HG02852 (cell line): ENCODE data around the gene UGT2A1.
"Not testable (repeated sequence)": the region's sequence is repeated elsewhere in the genome, so short reads cannot be mapped to it uniquely, and the experiment has no call there.

ENCODE experiments used
- ATAC-seq: cut with Tn5 transposase; IDR thresholded peaks from one replicate; pipeline ENCODE4 v1.9.1; 2021; ENCODE audit warnings: mild to moderate bottlenecking, moderate library complexity; ENCODE audit not compliant: unreplicated experiment

UGT2A1 gene

DNA sequence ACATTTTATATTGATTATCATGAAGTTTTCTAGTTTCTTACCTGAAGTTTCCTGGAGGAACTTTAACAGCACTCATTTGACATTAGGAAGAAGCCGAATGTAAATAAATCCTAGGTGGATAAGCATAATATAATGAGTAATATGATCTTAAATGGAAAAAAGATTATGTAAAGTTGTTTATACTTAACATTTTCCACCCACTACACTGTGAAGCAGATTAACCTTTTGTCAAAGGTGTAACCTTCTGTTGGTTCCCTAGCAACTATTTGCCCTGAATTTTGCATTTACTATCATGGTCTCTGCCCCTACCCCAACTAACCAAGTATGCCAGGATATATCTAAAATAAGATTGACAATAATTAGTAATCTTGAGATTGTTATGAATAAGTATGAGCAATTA is at the start of gene UGT2A1:
TSS of gene UGT2A1 (minus strand) at position 101 of the 400 bp plus-strand sequence. CDS start 5,603 bp downstream, outside the sequence.
- no peak for ATAC-seq

DNA sequence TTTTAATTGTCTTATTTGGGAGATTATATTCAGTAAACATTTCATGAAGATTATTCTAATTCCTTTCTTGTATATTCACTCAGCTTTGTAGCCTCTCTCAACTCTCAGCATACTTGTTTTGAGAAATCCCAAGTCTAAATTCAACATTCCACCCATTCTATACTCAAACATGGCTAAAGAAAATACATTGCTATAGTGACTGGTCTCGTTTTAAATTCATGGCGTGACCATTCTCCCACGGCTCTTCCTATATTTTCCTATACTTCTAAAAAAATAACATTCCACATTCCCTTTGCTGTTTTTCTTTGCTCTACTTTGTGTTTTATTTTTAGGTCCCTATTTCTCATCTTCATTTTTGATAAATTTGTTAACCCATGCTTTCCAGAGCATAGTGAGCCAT is 49.2 kb upstream of the UGT2A1 start:
- no peak for ATAC-seq

DNA sequence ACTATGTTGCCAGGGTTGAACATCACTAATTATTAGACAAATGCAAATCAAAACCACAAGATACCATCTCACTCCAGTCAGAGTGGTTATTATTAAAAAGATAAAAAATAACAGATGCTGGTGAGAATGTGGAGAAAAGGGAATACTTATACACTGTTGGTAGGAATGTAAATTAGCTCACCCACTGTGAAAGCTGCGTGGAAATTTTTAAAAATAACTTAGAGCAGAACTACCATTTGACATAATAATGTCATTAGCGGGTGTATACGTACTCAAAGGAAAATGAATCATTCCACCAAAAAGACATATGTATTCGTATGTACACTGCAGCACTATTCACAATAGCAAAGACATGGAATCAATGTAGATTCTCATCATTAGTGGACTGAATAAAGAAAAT is 48.6 kb upstream of the UGT2A1 start:
- no peak for ATAC-seq

DNA sequence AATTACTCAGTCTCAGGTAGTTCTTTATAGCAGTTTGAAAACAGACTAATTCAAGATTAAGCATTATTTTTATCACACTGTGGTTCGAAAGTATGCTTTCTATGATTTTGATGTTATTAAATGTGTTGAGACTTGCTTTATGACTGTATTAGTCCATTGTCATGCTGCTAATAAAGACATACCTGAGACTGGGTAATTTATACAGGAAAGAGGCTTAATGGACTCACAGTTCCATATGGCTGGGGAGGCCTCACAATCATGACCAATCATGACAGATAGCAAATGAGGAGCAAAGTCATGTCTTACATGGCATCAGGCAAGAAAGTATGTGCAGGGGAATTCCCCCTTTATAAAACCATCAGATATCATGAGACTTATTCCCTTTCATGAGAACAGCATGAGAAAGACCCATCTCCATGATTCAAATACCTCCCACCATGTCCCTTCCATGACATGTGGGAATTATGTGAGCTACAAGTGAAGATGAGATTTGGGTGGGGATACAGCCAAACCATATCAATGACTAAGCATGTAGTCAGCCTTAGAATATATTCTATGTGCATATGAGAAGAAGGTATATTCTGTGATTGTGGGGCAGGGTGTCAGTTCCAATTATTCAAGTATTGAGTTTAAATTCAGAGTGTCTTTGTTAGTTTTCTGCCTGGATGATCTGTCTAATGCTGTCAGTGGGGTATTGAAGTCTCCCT is 44.6 kb upstream of the UGT2A1 start:
- no peak for ATAC-seq

DNA sequence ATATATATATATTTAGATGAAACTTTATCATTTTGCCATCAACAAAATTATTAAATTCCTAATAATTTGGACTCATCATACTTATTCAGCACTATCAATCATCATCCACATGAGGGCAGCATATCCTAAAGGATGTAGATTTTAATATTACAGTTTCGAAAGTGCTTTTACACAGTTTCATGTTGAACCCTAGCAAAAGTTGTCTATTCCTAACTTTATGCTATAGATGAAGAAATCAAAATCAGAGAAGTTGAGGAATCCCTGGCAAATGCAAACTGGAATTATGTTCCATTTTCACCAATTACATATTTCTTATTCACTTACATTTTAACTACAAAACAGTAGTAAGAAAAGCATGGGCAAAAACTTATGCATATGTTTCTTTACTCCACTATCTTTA is 36.6 kb upstream of the UGT2A1 start:
- ATAC-seq, result no peak

DNA sequence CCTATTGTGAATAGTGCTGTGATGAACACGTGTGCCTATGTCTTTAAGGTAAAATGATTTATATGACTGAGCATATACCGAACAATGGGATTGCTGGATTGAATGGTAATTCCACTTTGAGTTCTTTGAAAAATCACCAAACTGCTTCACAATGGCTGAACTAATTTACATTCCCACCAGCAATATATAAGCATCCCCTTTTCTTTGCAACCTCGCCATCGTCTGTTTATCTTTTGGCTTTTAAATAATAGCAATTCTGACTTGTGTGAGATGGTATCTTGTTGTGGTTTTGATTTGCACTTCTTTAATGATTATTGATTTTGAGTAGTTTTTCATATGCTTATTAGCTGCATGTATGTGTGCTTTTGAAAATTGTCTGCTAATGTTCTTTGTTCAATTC is 31.8 kb upstream of the UGT2A1 start:
- ATAC-seq, result no peak

DNA sequence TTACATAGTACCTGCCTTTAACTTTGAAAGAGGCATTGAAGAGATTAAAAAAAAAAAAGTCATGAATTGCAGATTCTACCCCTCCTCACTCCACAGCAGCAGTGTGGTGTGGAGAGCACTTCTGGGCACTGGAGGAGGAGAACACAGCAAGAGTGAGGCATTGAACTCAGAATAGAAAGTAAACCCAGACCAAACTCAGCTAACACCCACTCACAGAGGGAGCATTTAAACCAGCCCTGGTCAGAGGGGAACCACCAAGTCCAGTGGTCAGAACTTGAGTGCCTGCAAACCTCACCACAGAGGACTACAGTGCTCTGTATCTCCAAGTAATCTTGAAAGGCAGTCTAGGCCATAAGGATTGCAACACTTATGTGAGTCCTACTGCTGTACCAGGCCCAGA is 15.6 kb upstream of the UGT2A1 start:
- ATAC-seq, result no peak

DNA sequence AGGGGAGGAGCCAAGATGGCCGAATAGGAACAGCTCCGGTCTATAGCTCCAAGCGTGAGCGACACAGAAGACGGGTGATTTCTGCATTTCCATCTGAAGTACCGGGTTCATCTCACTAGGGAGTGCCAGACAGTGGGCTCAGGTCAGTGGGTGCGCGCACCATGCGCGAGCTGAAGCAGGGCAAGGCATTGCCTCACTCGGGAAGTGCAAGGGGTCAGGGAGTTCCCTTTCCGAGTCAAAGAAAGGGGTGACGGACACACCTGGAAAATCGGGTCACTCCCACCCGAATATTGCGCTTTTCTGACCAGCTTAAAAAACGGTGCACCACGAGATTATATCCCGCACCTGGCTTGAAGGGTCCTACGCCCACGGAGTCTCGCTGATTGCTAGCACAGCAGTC is 11.0 kb upstream of the UGT2A1 start:
- not testable (repeated sequence) for ATAC-seq

DNA sequence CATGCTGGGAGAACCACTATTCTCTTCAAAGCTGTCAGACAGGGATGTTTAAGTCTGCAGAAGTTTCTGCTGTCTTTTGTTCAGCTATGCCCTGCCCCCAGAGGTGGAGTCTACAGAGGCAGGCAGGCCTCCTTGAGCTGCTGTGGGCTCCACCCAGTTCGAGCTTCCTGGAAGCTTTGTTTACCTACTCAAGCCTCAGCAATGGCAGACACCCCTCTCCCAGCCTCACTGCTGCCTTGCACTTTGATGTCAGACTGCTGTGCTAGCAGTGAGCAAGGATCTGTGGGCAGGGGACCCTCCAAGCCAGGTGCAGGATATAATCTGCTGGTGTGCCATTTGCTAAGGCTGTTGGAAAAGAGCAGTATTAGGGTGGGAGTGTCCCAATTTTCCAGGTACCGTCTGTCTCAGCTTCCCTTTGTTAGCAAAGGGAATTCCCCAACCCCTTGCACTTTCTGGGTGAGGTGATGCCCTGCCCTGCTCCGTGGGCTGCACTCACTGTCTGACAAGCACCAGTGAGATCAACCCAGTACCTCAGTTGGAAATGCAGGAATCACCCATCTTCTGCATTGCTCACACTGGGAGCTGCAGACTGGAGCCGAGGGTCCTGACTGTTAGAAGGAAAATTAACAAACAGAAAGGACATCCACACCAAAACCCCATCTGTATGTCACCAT is 8.2 kb upstream of the UGT2A1 start:
- ATAC-seq, result not testable (repeated sequence)

DNA sequence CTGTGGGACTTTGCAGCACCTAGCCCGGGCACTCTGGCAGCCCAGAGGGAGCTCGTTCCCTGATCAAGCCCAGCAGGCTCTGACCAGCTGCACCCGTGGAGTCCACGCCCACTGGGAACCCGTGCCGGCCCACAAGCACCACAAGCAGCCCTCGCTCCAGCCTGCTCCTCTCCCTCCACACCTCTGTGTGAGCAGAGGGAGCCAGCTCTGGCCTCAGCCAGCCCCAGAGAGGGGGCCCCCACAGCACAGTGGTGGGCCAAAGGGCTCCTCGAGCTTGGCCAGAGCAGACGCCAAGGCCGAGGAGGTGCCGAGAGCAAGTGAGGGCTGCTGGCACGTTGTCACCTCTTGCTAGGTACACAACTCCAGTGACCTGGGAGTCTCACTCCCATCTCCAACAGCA is 5.1 kb upstream of the UGT2A1 start:
- no peak for ATAC-seq

DNA sequence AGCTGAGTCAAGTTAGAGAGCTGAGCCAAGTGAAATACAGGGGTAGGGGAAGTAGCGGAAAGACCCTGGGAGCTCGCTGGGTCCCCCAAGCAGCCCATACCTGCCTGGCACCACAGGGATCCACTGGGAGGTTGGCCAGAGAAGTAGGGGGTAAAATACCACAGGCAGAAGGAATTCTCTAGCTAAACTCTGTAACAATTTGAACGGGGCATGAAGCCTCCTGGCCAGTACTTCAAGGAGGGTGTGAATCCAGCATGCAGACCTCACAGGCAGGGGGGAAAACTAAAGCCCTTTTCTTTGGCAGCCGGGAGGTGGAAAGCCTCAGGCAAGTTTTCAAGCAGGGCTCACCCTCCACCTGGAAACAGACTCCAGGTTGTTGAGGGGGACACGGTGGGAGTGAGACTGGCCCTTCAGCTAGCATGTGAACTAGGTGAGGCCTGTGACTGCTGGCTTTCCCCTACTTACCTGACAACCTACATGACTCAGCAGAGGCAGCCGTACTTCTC is 3.7 kb upstream of the UGT2A1 start:
- ATAC-seq, result no peak

DNA sequence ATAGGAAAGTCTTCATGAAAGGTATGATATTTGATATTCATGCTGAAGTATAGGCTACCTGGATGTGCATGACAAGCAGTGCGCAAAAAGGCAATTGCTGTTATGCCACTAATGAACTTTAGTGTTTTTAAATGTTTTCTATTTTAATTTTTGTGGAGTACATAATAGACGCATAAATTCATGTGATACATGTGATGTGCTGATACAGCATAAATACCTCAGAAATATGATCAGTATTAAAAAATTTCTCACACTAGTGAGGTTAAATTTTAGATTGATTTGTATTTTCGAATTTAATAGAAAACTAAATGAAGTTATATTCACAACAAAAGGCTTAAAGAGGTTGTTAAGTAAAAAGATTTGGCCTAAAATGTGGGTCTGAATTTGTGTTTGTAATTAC is 2.2 kb downstream of the UGT2A1 start:
- no peak for ATAC-seq

DNA sequence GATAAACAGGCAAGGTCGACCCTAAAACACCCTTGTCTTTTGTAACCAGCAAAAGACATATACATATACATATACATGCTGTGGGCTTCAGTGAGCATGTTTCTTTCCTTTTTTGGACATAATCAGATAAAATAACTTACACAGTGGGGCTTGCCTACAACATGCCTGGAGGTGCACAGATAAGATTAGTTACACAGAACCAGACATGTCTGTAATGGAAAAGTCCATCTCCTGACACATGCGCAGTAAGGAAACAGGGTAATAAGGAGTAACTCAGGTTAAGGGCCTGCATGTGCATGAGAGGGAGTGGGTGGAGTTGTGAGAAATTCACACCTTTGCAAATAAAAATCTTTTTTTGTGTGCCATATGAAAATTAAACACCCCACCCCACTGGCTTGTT is 3.4 kb downstream of the UGT2A1 start:
- no peak for ATAC-seq

DNA sequence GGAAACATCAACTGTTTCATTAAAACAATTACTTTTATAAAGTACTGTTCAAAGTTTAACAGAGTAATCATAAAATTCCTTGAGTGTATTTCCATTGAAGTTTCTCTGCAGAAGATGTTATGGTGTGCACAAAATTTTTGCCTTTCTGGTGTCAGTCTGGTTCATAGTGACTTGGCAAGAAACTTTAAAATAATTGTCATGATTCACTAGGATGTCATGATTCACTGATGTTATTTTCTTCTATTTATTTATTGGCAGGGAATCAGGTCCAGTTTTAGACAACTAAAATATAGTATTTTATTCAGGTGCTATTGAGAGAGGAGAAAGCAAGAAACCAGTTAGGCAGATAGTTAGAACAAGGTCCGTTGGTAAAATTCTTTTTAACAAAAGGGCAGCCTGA is 3.8 kb downstream of the UGT2A1 start:
- ATAC-seq, result no peak

DNA sequence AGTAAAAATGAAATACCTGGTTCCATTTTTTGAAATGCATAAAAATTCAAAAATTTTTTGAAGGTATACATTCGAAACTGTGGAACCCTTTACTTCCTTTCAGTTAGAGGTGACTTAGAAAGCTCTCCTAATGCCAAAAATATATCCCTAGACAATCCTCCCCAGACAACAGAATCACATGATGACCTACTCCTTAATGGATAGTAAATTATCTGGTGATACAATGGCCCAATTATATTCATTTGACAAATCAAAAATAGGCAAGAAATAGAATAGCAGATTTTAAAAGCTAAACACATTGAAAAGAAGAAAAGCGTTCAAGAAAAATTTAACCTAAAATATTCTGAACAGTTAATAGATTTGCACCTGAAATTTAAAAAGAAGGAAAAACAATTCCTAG is 10.1 kb downstream of the UGT2A1 start:
- ATAC-seq, result no peak

DNA sequence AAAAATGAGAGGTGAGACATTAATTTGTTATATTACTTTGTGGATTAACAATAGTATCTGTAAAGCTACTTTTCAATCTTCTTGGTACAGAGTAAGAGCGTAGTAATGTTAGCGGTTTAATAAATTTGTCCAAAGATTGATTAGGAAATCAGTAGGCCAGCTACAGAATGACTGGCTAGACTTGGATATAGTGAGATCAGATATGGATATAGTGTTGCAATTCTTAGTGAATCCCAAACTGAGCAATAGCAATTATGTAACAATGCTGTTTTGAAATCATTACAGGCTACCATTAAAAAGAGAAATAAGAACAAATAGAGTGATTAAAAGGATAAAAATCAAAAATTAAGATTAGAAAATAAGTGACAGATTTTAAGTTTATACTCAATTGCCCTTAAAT is 12.8 kb downstream of the UGT2A1 start:
- no peak for ATAC-seq

DNA sequence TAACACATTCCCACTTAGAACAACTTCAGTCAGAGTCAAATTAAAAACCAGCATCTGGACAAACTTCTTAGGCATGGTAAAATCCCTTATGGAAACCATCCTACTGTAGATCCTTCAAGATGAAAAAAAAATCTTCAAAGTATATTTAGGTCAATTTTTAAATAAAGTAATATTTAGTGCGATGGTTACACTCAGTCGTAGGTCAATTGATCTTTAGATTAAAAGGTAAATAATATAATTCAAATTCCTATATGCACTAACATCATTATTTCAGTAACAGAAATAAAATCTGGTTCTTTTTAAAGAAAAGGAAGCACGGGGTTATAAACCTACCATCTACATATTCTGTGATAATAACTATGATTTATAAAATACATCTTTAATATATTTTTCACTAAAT is 13.5 kb downstream of the UGT2A1 start, which contains the start of gene UGT2A2:
TSS of gene UGT2A2 (minus strand) at position 101 of the 400 bp plus-strand sequence. CDS start at position 99, 2 bp downstream.
- no peak for ATAC-seq

DNA sequence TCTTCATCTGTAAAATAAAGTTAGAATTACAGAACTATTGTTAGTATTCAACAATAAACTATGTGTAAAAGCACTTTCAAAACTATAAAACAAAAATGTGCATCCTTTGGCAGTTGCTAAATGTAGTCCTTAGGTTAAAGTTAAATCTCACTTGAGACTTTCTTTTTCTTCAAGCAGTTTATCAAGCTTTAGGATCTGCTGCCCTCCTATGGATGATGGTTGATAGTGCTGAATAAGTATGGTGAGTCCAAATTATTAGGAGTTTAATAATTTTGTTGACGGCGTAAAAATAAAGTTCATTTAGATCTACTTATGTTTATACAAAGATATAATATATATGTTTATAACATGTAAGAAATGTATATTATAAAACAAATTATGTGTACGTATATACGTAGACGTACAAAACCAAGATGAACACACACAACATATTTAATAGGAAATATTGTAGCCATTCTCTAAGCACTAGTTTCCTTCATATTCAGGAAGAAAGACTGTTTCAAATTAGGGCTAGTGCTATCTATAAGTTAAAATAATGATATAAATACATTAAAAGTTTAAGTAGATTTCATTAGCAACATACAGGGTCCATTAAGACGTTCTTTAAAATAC is 35.9 kb downstream of the UGT2A1 start:
- ATAC-seq, result no peak

DNA sequence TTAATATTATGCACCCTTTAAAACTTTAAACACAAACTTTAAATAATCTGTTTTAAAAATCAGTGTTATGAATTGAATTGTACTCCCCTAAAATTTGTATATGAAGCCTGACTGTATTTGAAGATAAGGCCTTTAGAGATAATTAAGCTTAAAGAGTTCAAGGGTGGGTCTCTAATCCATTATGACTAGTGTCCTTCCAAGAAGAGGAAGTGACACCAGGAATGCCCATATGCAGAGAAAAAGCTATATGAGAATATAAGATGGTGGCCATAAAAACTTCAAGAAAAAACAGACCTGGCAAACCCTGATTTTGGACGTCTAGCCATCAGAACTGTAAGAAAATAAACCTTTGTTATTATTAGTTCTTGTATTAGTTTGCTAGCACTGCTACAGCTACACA is 42.6 kb downstream of the UGT2A1 start:
- no peak for ATAC-seq

DNA sequence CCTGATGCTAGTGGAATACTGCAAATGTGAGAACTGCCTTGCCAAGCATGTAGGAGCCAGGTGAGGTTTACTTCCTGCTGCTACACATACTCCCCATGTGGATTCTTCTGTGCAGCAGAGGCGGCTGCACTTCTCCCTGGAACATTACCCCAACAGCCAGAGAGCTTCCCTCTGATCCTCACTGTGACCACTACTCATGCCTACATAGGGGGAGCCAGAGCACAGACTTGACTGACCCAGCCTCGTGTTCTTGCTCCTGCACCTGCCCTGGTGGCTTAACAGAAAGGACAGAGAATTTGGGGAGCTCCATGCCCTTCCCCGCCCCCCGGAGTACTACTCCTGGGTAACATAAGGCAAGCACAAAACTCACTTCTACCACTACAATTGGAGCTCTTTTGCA is 52.0 kb downstream of the UGT2A1 start:
- no peak for ATAC-seq

DNA sequence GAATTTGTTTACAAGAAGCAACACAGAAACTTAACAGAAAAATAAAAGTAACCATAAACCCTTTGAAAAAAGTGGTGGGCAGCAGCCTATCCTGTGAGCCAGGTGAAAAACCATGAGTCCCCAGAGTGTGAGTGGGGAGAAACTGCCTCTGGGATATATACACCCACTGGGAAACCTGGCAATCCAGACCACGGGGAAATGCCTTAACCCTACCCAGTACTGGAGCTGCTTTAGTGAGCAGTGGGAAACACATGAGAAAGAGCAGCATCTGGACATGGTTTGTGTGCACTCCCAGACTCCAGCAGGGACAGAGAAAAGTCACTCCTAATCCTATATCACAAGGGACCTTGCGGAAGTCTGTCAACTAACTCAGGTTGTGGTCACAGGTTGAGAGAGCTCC is 53.0 kb downstream of the UGT2A1 start:
- no peak for ATAC-seq

DNA sequence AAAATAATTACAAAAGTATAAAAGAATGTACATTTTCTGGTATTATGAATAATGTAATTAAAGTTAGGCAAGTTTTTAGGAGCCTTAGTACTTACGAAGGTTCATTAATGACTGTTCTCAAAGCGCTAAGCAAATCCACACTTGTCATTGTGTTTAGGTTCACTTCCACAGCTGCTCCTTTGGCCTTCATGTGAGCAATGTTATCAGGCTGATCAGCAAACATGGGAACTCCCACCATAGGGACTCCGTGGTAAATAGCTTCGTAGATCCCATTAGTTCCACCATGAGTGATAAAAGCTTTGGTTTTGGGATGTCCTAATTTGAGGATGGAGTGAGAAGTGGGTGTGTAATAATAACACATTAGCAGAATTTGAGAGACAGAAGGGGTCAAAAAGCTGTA is 58.7 kb downstream of the UGT2A1 start:
- no peak for ATAC-seq
